ENCODE measurements around the gene ZFYVE28.

The ZFYVE28 gene

DNA sequence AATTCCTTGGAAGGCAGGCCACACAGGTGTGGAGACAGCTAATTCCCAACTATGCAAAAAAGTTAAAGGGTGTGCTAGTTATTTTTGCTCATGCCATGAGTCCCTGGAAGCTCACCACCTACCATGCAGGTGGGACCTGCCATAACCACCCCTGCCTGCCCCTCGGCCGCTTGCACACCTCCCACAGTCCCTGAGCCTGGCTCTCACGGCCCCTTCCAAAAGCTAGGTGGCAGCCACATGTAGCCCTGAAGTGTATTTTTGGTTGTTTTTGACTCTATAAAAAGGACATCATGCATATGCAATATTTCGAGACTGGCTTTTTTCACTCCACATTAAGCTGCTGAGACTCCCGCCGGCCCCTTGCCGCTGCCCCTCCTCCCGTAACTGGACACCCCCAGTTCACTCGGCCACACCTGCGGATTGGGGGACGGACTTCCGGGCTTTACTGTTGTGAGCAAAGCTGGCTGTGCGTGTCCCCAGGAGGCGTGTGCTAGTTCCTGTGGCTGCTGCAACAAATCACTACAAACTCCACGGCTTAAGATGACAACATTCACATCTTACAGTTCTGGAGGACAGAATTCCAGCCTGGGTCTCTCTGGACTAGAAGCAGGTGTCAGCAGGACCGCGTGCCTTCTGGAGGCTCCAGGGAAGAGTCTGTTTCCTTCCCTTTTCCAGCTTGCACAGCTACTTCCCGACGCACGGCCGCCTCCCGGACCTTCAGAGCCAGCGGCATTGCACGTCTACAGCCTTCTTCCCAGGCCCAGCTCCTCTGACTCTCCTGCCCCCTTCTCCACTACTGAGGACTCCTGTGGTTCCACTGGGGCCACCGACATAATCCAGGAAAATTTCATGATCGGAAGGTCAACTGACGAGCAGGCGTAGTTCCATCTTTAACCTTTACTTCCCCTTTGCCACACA, 24.8 kb downstream of the ZFYVE28 start:
- TF ChIP-seq, protein P1, sequence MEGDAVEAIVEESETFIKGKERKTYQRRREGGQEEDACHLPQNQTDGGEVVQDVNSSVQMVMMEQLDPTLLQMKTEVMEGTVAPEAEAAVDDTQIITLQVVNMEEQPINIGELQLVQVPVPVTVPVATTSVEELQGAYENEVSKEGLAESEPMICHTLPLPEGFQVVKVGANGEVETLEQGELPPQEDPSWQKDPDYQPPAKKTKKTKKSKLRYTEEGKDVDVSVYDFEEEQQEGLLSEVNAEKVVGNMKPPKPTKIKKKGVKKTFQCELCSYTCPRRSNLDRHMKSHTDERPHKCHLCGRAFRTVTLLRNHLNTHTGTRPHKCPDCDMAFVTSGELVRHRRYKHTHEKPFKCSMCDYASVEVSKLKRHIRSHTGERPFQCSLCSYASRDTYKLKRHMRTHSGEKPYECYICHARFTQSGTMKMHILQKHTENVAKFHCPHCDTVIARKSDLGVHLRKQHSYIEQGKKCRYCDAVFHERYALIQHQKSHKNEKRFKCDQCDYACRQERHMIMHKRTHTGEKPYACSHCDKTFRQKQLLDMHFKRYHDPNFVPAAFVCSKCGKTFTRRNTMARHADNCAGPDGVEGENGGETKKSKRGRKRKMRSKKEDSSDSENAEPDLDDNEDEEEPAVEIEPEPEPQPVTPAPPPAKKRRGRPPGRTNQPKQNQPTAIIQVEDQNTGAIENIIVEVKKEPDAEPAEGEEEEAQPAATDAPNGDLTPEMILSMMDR (IDR thresholded peaks at IDR 0.05; ENCODE audit: control extremely low read depth, extremely low read depth, low read depth, missing control alignments), result no peak
- ChIA-PET CTCF (interaction anchor here (2.1 to 5.2 kb wide), 2 partner anchors 9 to 19 kb away, joined by 7 to 23 read pairs; no protein-coding TSS in a partner anchor), POLR2A (no interaction called here)
- DNase-seq (ENCODE audit: extremely low spot score), result peak; percentile 60

DNA sequence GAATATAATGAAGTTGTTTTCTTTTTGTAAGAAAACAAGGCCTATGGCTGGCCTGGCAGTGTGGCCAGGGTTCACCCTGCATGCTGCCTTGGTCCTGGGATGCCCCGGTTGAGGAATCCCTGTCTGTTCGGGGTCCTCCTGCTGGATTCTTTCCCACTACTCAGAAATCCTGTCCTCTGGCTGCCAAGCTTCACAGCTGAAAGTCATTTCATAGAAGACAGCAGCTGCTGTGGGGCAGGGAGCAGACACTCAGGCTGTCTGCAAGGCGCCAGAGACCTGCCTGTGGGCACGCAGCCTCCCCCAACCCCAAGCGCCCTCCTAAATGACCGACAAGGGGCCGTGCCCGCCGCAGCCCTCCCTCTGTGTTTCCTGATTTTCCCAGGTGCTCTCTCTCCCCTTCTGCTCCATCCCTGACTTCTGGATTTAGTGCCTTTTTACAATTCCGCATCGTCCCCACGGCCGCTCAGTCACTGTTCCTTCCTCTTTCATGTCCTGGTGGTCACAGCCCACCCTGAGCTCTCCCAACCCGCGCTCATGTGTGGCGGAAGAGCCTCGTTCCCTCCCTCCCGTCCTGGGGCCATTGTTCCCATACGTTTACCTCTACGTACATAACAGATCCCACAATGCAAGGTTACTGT, 27.5 kb downstream of the ZFYVE28 start:
- TF ChIP-seq, protein P1 (IDR thresholded peaks at IDR 0.05; ENCODE audit: control extremely low read depth, extremely low read depth, low read depth, missing control alignments), result no peak
- POLR2A ChIA-PET, result no interaction called here

DNA sequence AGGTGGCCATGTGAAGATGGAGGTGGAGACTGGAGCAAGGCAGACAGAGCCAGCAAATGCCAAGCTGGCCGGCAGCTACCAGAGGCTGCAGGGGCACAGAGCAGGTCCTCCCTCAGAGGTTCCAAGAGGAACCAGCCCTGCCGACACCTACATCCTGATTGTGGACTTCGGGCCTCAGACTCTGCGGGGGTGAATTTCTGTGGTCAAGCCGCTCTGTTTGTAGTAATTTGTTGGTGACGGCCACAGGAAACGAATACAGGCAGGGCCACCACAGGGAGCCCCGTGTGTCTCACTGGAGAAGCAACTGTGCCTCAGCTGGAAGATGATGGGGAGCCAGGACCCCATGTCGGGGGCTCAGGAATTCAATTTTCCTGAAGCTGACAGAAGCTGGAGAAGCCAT, 28.3 kb downstream of the ZFYVE28 start:
- POLR2A ChIA-PET, result no interaction called here
- CTCF ChIA-PET, result interaction anchor here (0.8 to 5.2 kb wide), 3 partner anchors 11 to 79 kb away, joined by 3 to 23 read pairs (median 4); partner anchors contain the start of gene RNF4

More for the DNA sequence above, 27.5 kb downstream of the ZFYVE28 start:
- CTCF ChIA-PET, result interaction anchor here (0.8 to 5.2 kb wide), 4 partner anchors 12 to 78 kb away, joined by 3 to 23 read pairs (median 4); partner anchors contain the start of gene RNF4
- DNase-seq (ENCODE audit: extremely low spot score), result no peak

DNA sequence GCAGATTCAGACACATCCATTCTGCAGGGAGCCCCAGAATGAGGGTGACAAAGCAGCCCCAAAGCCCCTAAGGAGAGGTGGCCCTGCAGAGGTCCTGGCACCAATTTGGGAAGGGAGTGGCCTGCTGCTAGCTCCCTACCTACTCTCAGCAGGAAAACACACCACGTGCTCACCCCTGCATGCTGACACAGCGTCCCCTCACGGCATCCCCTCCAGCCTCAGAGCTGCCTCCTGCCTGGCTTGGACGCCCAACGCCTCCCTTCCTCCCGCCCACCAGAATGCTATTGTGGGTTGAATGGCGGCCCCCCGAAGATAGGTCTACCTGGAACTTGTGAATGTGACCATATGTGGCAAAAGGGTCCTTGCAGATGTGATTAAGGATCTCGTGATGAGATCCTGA, 28.8 kb downstream of the ZFYVE28 start:
- no peak for DNase-seq (ENCODE audit: extremely low spot score)
- POLR2A ChIA-PET, result no interaction called here
- CTCF ChIA-PET, result interaction anchor here (5.2 kb wide), 1 partner anchor 23 kb away, joined by 23 read pairs; no protein-coding TSS in a partner anchor
- TF ChIP-seq, protein P1 (IDR thresholded peaks at IDR 0.05; ENCODE audit: control extremely low read depth, extremely low read depth, low read depth, missing control alignments), result no peak

More for the DNA sequence above, 28.3 kb downstream of the ZFYVE28 start:
- TF ChIP-seq, protein P1 (IDR thresholded peaks at IDR 0.05; ENCODE audit: control extremely low read depth, extremely low read depth, low read depth, missing control alignments), result no peak
- no peak for DNase-seq (ENCODE audit: extremely low spot score)

DNA sequence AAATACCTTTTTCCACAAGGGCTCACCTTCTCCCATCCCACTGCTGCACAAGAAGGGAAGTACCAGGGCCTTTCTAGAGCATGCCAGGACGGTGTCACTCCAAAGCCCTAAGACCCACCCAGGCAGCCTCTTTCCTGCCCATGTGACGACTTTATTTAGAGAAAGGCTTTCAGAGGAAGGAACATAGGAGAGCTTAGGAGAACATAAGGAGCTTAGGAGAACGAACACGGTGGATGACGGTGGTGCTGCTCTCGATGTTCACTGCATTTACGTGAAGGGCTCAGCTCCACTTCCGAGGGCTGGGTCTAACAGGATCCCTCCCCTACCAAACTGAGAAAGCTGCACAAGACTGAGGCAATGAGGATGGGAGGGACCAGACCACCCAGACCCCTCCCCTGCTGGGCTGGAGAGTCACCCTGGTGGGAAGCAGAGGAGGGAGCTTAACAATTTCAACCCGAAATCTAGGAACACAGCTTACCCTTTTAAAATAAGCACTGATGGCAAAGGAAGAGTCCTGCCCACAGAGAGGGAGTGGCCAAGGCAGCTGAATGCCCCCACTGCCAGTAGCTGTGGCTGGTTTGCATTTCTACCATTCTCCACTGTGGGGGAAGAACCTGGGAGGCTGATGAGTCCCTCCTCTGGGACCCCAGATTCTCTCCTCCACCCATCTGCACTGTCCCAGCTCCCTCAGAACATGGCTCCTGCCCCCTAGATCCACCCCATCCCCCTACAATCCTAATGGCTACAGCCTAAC, 29.8 kb downstream of the ZFYVE28 start:
- ChIA-PET POLR2A (no interaction called here), CTCF (interaction anchor here (1.3 kb wide), 1 partner anchor 26 kb away, joined by 3 read pairs; no protein-coding TSS in a partner anchor)
- no peak for DNase-seq (ENCODE audit: extremely low spot score)
- TF ChIP-seq, protein P1 (IDR thresholded peaks at IDR 0.05; ENCODE audit: control extremely low read depth, extremely low read depth, low read depth, missing control alignments), result no peak

DNA sequence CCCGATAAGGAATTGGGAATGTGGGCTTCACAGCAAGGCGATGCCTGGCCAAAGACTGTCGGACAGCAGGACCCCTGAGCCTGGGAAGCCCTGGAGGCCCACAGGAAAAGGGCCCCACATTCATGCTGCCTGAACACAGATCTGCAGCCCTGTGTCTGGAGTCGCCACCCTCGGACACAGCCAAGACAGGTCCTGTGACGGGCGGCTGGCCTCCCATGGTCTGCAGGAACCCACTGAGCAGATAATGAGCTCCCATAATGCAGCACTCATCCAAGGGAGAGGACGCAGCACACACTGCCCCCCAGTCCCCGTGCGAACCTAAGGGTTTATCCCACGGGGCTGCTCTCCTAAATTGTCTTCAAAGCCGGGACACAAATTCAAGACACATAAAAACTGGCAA, 30.6 kb downstream of the ZFYVE28 start:
- CTCF ChIA-PET, result interaction anchor here (1.3 kb wide), 1 partner anchor 27 kb away, joined by 3 read pairs; no protein-coding TSS in a partner anchor
- no peak for DNase-seq (ENCODE audit: extremely low spot score)
- POLR2A ChIA-PET, result no interaction called here
- TF ChIP-seq, protein P1 (IDR thresholded peaks at IDR 0.05; ENCODE audit: control extremely low read depth, extremely low read depth, low read depth, missing control alignments), result no peak
